DOHH2 (cell line): ENCODE results near the gene ZNF716.
"Not testable (repeated sequence)": the region's sequence is repeated elsewhere in the genome, so short reads cannot be mapped to it uniquely, and the experiment has no call there.

Experiments used
- H3F3A ChIP-seq: fragments of 200-600 bp; sonication (generic), shearing (Covaris generic); 2 replicates; pipeline ENCODE4 v1.6.0; 2016; ENCODE audit warnings: antibody characterized with exemption, mild to moderate bottlenecking; ENCODE audit not compliant: control insufficient read depth, insufficient read depth
- H3K27ac ChIP-seq: fragments of 200-600 bp; sonication (generic); 2 replicates; pipeline ENCODE4 v1.5.1; 2014; ENCODE audit warnings: low read depth, mild to moderate bottlenecking, low read length, moderate library complexity
- H3K27me3 ChIP-seq: fragments of 200-600 bp; sonication (generic); 2 replicates; pipeline ENCODE4 v1.6.1; 2014; ENCODE audit warnings: mild to moderate bottlenecking, low read length, mixed read lengths; ENCODE audit not compliant: control insufficient read depth
- H3K36me3 ChIP-seq: fragments of 200-600 bp; sonication (generic); 2 replicates; pipeline ENCODE4 v1.6.1; 2014; ENCODE audit warnings: mild to moderate bottlenecking, low read length, moderate library complexity, mixed read lengths; ENCODE audit not compliant: control insufficient read depth
- H3K4me1 ChIP-seq: fragments of 200-600 bp; sonication (generic); 2 replicates; pipeline ENCODE4 v1.6.1; 2014; ENCODE audit warnings: mild to moderate bottlenecking, low read length, mixed read lengths; ENCODE audit not compliant: control insufficient read depth
- H3K4me2 ChIP-seq: fragments of 200-600 bp; sonication (generic); 2 replicates; pipeline ENCODE4 v1.6.0; 2014; ENCODE audit warnings: mild to moderate bottlenecking, low read length, moderate library complexity
- H3K4me3 ChIP-seq: fragments of 200-600 bp; sonication (generic); 2 replicates; pipeline ENCODE4 v1.5.1; 2014; ENCODE audit warnings: mild to moderate bottlenecking, low read length, mixed read lengths
- H3K79me2 ChIP-seq: fragments of 200-600 bp; sonication (generic); 2 replicates; pipeline ENCODE4 v1.6.1; 2014; ENCODE audit warnings: mild to moderate bottlenecking, low read length, mixed read lengths; ENCODE audit not compliant: control insufficient read depth
- H3K9me2 ChIP-seq: fragments of 200-600 bp; sonication (generic); replicated peaks from 2 replicates; pipeline ENCODE4 v1.6.1; 2014; ENCODE audit warnings: mild to moderate bottlenecking, low read length, mixed read lengths; ENCODE audit not compliant: control insufficient read depth
- H3K9me3 ChIP-seq: fragments of 200-600 bp; sonication (generic); 2 replicates; pipeline ENCODE4 v1.6.1; 2014; ENCODE audit warnings: antibody characterized with exemption, low read length, mixed read lengths; ENCODE audit not compliant: control insufficient read depth, insufficient read depth
- H4K20me1 ChIP-seq: fragments of 200-600 bp; sonication (generic); 2 replicates; pipeline ENCODE4 v1.6.0; 2014; ENCODE audit warnings: low read depth, mild to moderate bottlenecking, antibody characterized with exemption, low read length, moderate library complexity; ENCODE audit not compliant: control insufficient read depth, insufficient read depth
- CTCF ChIP-seq: fragments of 200-600 bp; sonication (generic); IDR thresholded peaks from one replicate; pipeline ENCODE4 v1.5.1; 2014; ENCODE audit warnings: antibody characterized with exemption, mild to moderate bottlenecking, low read depth, low read length; ENCODE audit not compliant: poor library complexity, severe bottlenecking
- EZH2phosphoT487 ChIP-seq: fragments of 200-600 bp; sonication (generic); IDR thresholded peaks from 2 replicates; pipeline ENCODE4 v1.6.1; 2017; ENCODE audit warnings: borderline replicate concordance, mild to moderate bottlenecking, antibody characterized with exemption, low read length, moderate library complexity, mixed read lengths

The ZNF716 gene

DNA sequence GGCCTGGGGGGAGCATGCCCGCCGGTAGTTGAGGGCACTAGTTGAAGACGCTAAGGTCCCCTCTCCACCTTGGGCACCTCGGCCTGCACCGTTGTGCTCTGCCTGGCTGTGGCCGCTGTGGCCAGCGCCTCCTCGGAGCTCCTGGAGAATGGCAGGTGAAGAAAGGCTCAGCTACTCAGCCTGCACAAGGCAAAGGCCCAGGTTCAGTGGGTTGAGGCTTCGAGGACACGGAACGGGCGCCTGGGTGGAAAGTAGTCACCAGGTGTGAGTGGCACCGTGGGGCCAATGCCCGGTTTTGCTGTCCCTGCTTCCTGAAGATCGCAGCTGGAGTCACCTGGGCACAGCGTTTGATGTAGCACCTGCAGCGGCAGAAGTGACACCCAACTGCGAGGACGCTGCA, 12.4 kb upstream of the ZNF716 start:
- Histone ChIP-seq H3F3A (no peaks in the 10 kb centered on the region), H3K9me3 (peaks cover 37% of the 10 kb centered on the region; the same call in 1 of the 2 replicates)

GRCh38 chr7:57438244-57438643, 11.7 kb upstream of the ZNF716 start:
- Histone ChIP-seq H3K9me2 (no peaks in the 10 kb centered on the region), H4K20me1 (no peaks in the 10 kb centered on the region), H3K9me3 (peaks cover 42% of the 10 kb centered on the region; the same call in 1 of the 2 replicates), H3K4me3 (no peak overlapping the region), H3K36me3 (no peaks in the 10 kb centered on the region), H3F3A (no peaks in the 10 kb centered on the region), H3K4me1 (no peaks in the 10 kb centered on the region), H3K27ac (no peak overlapping the region), H3K27me3 (no peaks in the 10 kb centered on the region), H3K4me2 (no peak overlapping the region), H3K79me2 (no peaks in the 10 kb centered on the region)
- TF ChIP-seq EZH2phosphoT487, result no peak
- TF ChIP-seq CTCF, result no peak

More for the DNA sequence above, 12.4 kb upstream of the ZNF716 start:
- no peak for TF ChIP-seq EZH2phosphoT487
- no peak for TF ChIP-seq CTCF
- Histone ChIP-seq H3K27me3 (no peaks in the 10 kb centered on the region), H3K4me2 (no peak overlapping the region), H3K36me3 (no peaks in the 10 kb centered on the region), H3K4me3 (no peak overlapping the region), H3K4me1 (no peaks in the 10 kb centered on the region), H3K9me2 (no peaks in the 10 kb centered on the region), H3K79me2 (no peaks in the 10 kb centered on the region), H3K27ac (no peak overlapping the region), H4K20me1 (no peaks in the 10 kb centered on the region)

- H3K79me2 ChIP-seq, result no peaks in the 10 kb centered on the region
- no peaks in the 10 kb centered on the region for H3F3A ChIP-seq
- H3K36me3 ChIP-seq, result no peaks in the 10 kb centered on the region
- H3K4me1 ChIP-seq, result no peaks in the 10 kb centered on the region
- no peaks in the 10 kb centered on the region for H4K20me1 ChIP-seq
- no peak overlapping the region for H3K4me2 ChIP-seq
- H3K27me3 ChIP-seq, result no peaks in the 10 kb centered on the region
- no peak overlapping the region for H3K4me3 ChIP-seq
- no peak for TF ChIP-seq EZH2phosphoT487
- no peak for TF ChIP-seq CTCF
- peaks cover 33% of the 10 kb centered on the region; the same call in 1 of the 2 replicates for H3K9me3 ChIP-seq
- no peak overlapping the region for H3K27ac ChIP-seq
- H3K9me2 ChIP-seq, result no peaks in the 10 kb centered on the region
Observed at GRCh38 chr7:57443567-57443966, 6.4 kb upstream of the ZNF716 start.

DNA sequence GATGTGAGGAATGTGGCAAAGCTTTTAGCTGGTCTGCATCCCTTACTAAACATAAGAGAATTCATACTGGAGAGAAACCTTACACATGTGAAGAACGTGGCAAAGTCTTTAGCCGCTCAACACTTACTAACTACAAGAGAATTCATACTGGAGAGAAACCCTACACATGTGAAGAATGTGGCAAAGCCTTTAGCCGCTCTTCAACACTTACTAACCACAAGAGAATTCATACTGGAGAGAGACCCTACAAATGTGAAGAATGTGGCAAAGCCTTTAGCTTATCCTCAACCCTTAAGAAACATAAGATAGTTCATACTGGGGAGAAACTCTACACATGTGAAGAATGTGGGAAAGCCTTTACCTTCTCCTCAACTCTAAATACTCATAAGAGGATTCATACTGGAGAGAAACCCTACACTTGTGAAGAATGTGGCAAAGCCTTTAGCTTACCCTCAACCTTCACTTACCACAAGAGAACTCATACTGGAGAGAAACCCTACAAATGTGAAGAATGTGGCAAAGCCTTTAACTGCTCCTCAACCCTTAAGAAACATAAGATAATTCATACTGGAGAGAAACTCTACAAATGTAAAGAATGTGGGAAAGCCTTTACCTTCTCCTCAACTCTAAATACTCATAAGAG, 19.3 kb downstream of the ZNF716 start:
- H3F3A ChIP-seq, H3K4me1 ChIP-seq, H3K4me3 ChIP-seq, H3K27me3 ChIP-seq, H4K20me1 ChIP-seq, H3K27ac ChIP-seq, H3K36me3 ChIP-seq, H3K4me2 ChIP-seq, H3K9me2 ChIP-seq, H3K79me2 ChIP-seq: not testable (repeated sequence)
- H3K9me3 ChIP-seq, result peaks cover 43% of the 10 kb centered on the region
